IMR-90 (cell line): Measurements from ENCODE around the gene FLT3. TPM values are rescaled to one million over a fixed set of nuclear protein-coding genes. Genes with fewer than 3 reads are reported as not detected.

Experiments used
- ATAC-seq: fragments of 200-7000 bp; cut with Tn5 transposase; 2 replicates; pipeline ENCODE4 v1.9.1; 2020; ENCODE audit warnings: low read depth, mild to moderate bottlenecking, moderate library complexity
- BruUV-seq: library from RNA; stranded (reverse); fragments of 400-500 nt; replicated peaks from 2 replicates; lab custom pipeline; 2021; lab: Mats Ljungman, UMichigan
- CTCF ChIA-PET: fragments of 300-600 bp; formaldehyde crosslinking; extraction: SDS; loops from one replicate; lab custom pipeline; 2021; ENCODE audit warnings: antibody characterized with exemption; lab: Yijun Ruan, JAX
- POLR2A ChIA-PET: fragments of 300-600 bp; sonication (Branson Sonifier 250); formaldehyde crosslinking; loops from one replicate; lab custom pipeline; 2022; ENCODE audit warnings: antibody characterized with exemption; ENCODE audit not compliant: unreplicated experiment; lab: Charles Lee
- DNase-seq: peaks from one replicate; pipeline ENCODE4 v3.0.0; 2013
- H2AFZ ChIP-seq: replicated peaks from 2 replicates; pipeline ENCODE3; 2013; ENCODE audit warnings: low read length, mild to moderate bottlenecking; ENCODE audit not compliant: poor library complexity
- H2AK5ac ChIP-seq: 2 replicates; pipeline ENCODE4 v1.6.1; 2013; ENCODE audit warnings: low read depth, low read length, inconsistent platforms
- H2AK9ac ChIP-seq: replicated peaks from 2 replicates; pipeline ENCODE3; 2013; ENCODE audit warnings: mild to moderate bottlenecking, low read depth, low read length, moderate library complexity; ENCODE audit not compliant: poor library complexity
- H2BK120ac ChIP-seq: 2 replicates; pipeline ENCODE4 v1.6.1; 2013; ENCODE audit warnings: low read depth, low read length, inconsistent platforms
- H2BK15ac ChIP-seq: 3 replicates; pipeline ENCODE4 v1.6.1; 2013; ENCODE audit warnings: low read depth, low read length, inconsistent platforms
- H2BK20ac ChIP-seq: 2 replicates; pipeline ENCODE4 v1.6.1; 2013; ENCODE audit warnings: low read depth, mild to moderate bottlenecking, inconsistent platforms, low read length, moderate library complexity
- H2BK5ac ChIP-seq: 2 replicates; pipeline ENCODE4 v1.6.1; 2013; ENCODE audit warnings: mild to moderate bottlenecking, low read depth, low read length, inconsistent platforms; ENCODE audit not compliant: poor library complexity, severe bottlenecking
- H3K14ac ChIP-seq: replicated peaks from 2 replicates; pipeline ENCODE4 v1.6.1; 2013; ENCODE audit warnings: low read depth, low read length, inconsistent platforms
- H3K18ac ChIP-seq: 2 replicates; pipeline ENCODE4 v1.6.1; 2013; ENCODE audit warnings: low read depth, low read length, control low read depth
- H3K23ac ChIP-seq: 2 replicates; pipeline ENCODE4 v1.6.1; 2013; ENCODE audit warnings: low read depth, low read length, inconsistent platforms
- H3K27ac ChIP-seq: 2 replicates; pipeline ENCODE4 v1.5.1; 2013; ENCODE audit warnings: mild to moderate bottlenecking, control low read depth, low read length; ENCODE audit not compliant: insufficient read depth
- H3K27me3 ChIP-seq: 2 replicates; pipeline ENCODE4 v1.6.1; 2013; ENCODE audit warnings: low read length; ENCODE audit not compliant: control insufficient read depth, insufficient read depth
- H3K36me3 ChIP-seq: 2 replicates; pipeline ENCODE4 v1.6.1; 2013; ENCODE audit warnings: low read length, mixed read lengths; ENCODE audit not compliant: control insufficient read depth, insufficient read depth
- H3K4ac ChIP-seq: 2 replicates; pipeline ENCODE4 v1.6.1; 2013; ENCODE audit warnings: low read depth, low read length, inconsistent platforms
- H3K4me1 ChIP-seq: 2 replicates; pipeline ENCODE4 v1.6.1; 2013; ENCODE audit warnings: low read length, mixed read lengths; ENCODE audit not compliant: control insufficient read depth, insufficient read depth
- H3K4me2 ChIP-seq: 2 replicates; pipeline ENCODE4 v1.6.1; 2013; ENCODE audit warnings: low read depth, mild to moderate bottlenecking, control low read depth, low read length, moderate library complexity
- H3K4me3 ChIP-seq: 2 replicates; pipeline ENCODE4 v1.5.1; 2013; ENCODE audit warnings: low read depth, mild to moderate bottlenecking, control low read depth, low read length, moderate library complexity; ENCODE audit not compliant: insufficient read depth
- H3K56ac ChIP-seq: 2 replicates; pipeline ENCODE4 v1.6.1; 2013; ENCODE audit warnings: low read length, inconsistent platforms; ENCODE audit not compliant: insufficient read depth; ENCODE audit errors: extremely low read depth
- H3K79me1 ChIP-seq, 2 experiments: 2 replicates each; pipeline ENCODE4 v1.6.1; 2013; ENCODE audit warnings: low read length in 2 of 2, inconsistent platforms in 1 of 2, low read depth in 1 of 2
- H3K9ac ChIP-seq: 2 replicates; pipeline ENCODE4 v1.6.1; 2013; ENCODE audit warnings: low read depth, low read length, control low read depth
- H3K9me1 ChIP-seq: 2 replicates; pipeline ENCODE4 v1.6.1; 2013; ENCODE audit warnings: low read length, inconsistent platforms; ENCODE audit not compliant: insufficient read depth
- H3K9me3 ChIP-seq: 2 replicates; pipeline ENCODE4 v1.6.1; 2013; ENCODE audit warnings: low read length; ENCODE audit not compliant: control insufficient read depth, insufficient read depth
- H4K20me1 ChIP-seq: 2 replicates; pipeline ENCODE4 v1.6.1; 2013; ENCODE audit warnings: low read length, inconsistent platforms; ENCODE audit not compliant: insufficient read depth
- H4K5ac ChIP-seq: 2 replicates; pipeline ENCODE4 v1.6.1; 2013; ENCODE audit warnings: mild to moderate bottlenecking, low read depth, low read length, control low read depth
- H4K8ac ChIP-seq, 2 experiments: 2 replicates each; pipeline ENCODE4 v1.6.1; 2013; ENCODE audit warnings: low read depth in 2 of 2, low read length in 2 of 2, control low read depth in 1 of 2, inconsistent platforms in 1 of 2
- H4K91ac ChIP-seq: 2 replicates; pipeline ENCODE4 v1.6.1; 2013; ENCODE audit warnings: low read depth, low read length, inconsistent platforms; ENCODE audit not compliant: insufficient read depth
- BHLHE40 ChIP-seq: fragments of 150-350 bp; IDR thresholded peaks from 2 replicates; pipeline ENCODE4 v1.6.1; 2016; ENCODE audit warnings: mild to moderate bottlenecking, low read depth, low read length
- FOS ChIP-seq: fragments of 150-350 bp; IDR thresholded peaks from 2 replicates; pipeline ENCODE4 v1.6.1; 2016; ENCODE audit warnings: low read depth, low read length
- MAZ ChIP-seq: IDR thresholded peaks from 2 replicates; pipeline ENCODE4 v1.6.1; 2012; ENCODE audit warnings: low read depth, mild to moderate bottlenecking, low read length, improper control_type of control experiment, moderate library complexity, borderline replicate concordance
- NFE2L2 ChIP-seq: fragments of 150-350 bp; IDR thresholded peaks from 2 replicates; pipeline ENCODE4 v1.6.1; 2016; ENCODE audit warnings: low read depth, mild to moderate bottlenecking, low read length
- USF2 ChIP-seq: fragments of 150-350 bp; IDR thresholded peaks from 2 replicates; pipeline ENCODE4 v1.6.1; 2017; ENCODE audit warnings: mild to moderate bottlenecking, antibody characterized with exemption, low read length, low read depth
- WGBS, 2 experiments: methylation state at CpG; one replicate each; pipeline versions ENCODE4 v1.1.5 to v1.1.7; 2013; ENCODE audit warnings: missing lambda C conversion rate in 2 of 2; ENCODE audit not compliant: insufficient read length in 1 of 2; ENCODE audit errors: extremely low coverage in 2 of 2; 5-methylcytosine and 5-hydroxymethylcytosine counted together
- dilution Hi-C: fragments of 300-500 bp; cut with HindIII; formaldehyde crosslinking; loops from one replicate; pipeline ENCODE4 v1.14.3; 2018; ENCODE audit warnings: low sequenced_read_pairs; ENCODE audit not compliant: unreplicated experiment
- in situ Hi-C: fragments of 300-500 bp; cut with MboI; formaldehyde crosslinking; loops from 3 replicates; pipeline ENCODE4 v1.14.3; 2019; ENCODE audit warnings: low sequenced_read_pairs, inconsistent platforms, mixed read lengths
- intact Hi-C: fragments of 100-400 bp; cut with micrococcal nuclease; formaldehyde crosslinking; loops from 2 replicates; pipeline ENCODE4 v1.10.0; 2022
- polyA plus RNA-seq, 3 experiments: library from polyadenylated mRNA; depleted of rRNA; stranded (reverse); fragments of >200 nt; gene quantifications; 2 replicates each; pipeline ENCODE4 v1.2.3, GENCODE V29; 2012; ENCODE audit warnings: low replicate concordance in 1 of 3
- total RNA-seq: library from RNA; depleted of rRNA; stranded (reverse); fragments of >200 nt; gene quantifications from 2 replicates; pipeline ENCODE4 v1.2.3, GENCODE V29; 2012

FLT3 gene
- total and polyA plus RNA-seq, 2 of the 4 experiments (the other 2 are of a cell fraction): not detected

GRCh38 chr13:27969082-27969865, 131.1 kb downstream of the FLT3 start, which contains the start of gene CDX2:
TSS of gene CDX2 (minus strand) at chr13:27969315. CDS start at chr13:27969006, 309 bp downstream.
- Histone ChIP-seq H2BK5ac (no peak within 1 kb of the TSS), H3K4me1 (no peaks in the 10 kb centered on the region), H4K91ac (no peak within 1 kb of the TSS), H2BK15ac (no peak within 1 kb of the TSS), H3K79me1 (no peaks in the 10 kb centered on the region), H3K9me1 (no peaks in the 10 kb centered on the region), H2BK120ac (no peak within 1 kb of the TSS), H4K5ac (no peak within 1 kb of the TSS), H3K27ac (no peak within 1 kb of the TSS), H3K18ac (no peak within 1 kb of the TSS), H4K20me1 (peaks cover 4% of the 10 kb centered on the region), H3K4me2 (no peak within 1 kb of the TSS; the same call in 1 of the 2 replicates), H2AK5ac (no peak within 1 kb of the TSS), H3K36me3 (no peaks in the 10 kb centered on the region), H3K9me3 (peaks cover 3% of the 10 kb centered on the region; the same call in 1 of the 2 replicates), H2AK9ac (no peak within 1 kb of the TSS), H2AFZ (peak within 1 kb of the TSS; percentile 16), H3K4me3 (no peak within 1 kb of the TSS), H3K9ac (no peak within 1 kb of the TSS), H2BK20ac (no peak within 1 kb of the TSS), H3K27me3 (peaks cover 98% of the 10 kb centered on the region), H3K14ac (no peak within 1 kb of the TSS), H3K23ac (no peak within 1 kb of the TSS), H3K56ac (no peak within 1 kb of the TSS), H3K4ac (no peak within 1 kb of the TSS), H4K8ac (no peak within 1 kb of the TSS)
- BruUV-seq: no TSS peak
- DNase-seq (no peak), ATAC-seq (no peak)
- 4% methylated on average over 5 of the region's 34 CpGs; no CpG with 5 or more reads in 1 of the 2 experiments for WGBS, 2 experiments
- in situ Hi-C loops (no loop called here), intact Hi-C loops (no loop called here), dilution Hi-C loops (no loop called here)
- CTCF ChIA-PET: no interaction called here
- POLR2A ChIA-PET: interaction anchor here (0.6 kb wide), 1 partner anchor 327 kb away, joined by 3 read pairs; no protein-coding TSS in a partner anchor
- TF ChIP-seq NFE2L2 (no peak), FOS (no peak), BHLHE40 (no peak), USF2 (no peak), MAZ (no peak)
